ENCODE data around the gene STAMBP. TPM values are rescaled to one million over a fixed set of nuclear protein-coding genes. Genes with fewer than 3 reads are reported as not detected.

Gene STAMBP
- total and polyA plus RNA-seq, 2 of the 4 experiments (the other 2 are of a cell fraction), result 29.7 to 38.7 TPM

DNA sequence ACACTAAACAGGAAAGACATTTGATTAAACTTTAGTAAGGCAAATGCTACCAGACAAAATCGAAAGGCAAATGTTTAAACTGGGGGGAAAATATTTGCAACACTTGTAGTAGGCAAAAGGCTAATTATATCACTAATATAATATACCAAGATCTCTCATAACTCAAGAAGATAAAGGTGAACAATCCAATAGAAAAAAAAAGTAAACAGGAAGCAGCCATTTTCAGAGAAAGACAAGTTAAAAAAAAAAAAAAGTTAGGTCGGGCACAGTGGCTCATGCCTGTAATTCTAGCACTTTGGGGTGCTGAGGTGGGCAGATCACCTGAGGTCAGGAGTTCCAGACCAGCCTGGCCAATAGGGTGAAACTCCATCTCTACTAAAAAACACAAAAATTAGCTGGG is 59.6 kb downstream of the STAMBP start:
- Histone ChIP-seq H3K4me3 (ENCODE audit: insufficient read depth, low read depth, low read length) (no peak overlapping the region), H3K79me1 (ENCODE audit: low read depth in 1 of 2, low read length in 2 of 2) (peaks cover 7 to 25% of the 10 kb centered on the region in 2 experiments; a peak in 3 of 4 replicates), H3K14ac (replicated peaks; ENCODE audit: low read depth, low read length) (no peak overlapping the region), H3K27ac (ENCODE audit: insufficient read depth, low read length) (no peak overlapping the region), H3K23ac (ENCODE audit: low read depth, low read length) (no peak overlapping the region), H4K91ac (ENCODE audit: insufficient read depth, low read depth, low read length) (no peak overlapping the region), H2BK20ac (ENCODE audit: low read depth, low read length) (no peak overlapping the region), H3K9ac (ENCODE audit: low read depth, low read length) (no peak overlapping the region), H3K4ac (ENCODE audit: low read depth, low read length) (no peak overlapping the region), H3K4me1 (ENCODE audit: control insufficient read depth, insufficient read depth, low read length) (peaks cover 17% of the 10 kb centered on the region), H4K5ac (ENCODE audit: low read depth, low read length) (no peak overlapping the region), H3K27me3 (ENCODE audit: control insufficient read depth, insufficient read depth, low read length) (no peaks in the 10 kb centered on the region), H3K4me2 (ENCODE audit: low read depth, low read length) (no peak overlapping the region), H2AK5ac (ENCODE audit: low read depth, low read length) (no peak overlapping the region), H2BK5ac (ENCODE audit: low read depth, low read length, poor library complexity, severe bottlenecking) (no peak overlapping the region), H4K8ac (ENCODE audit: low read depth in 2 of 2, low read length in 2 of 2) (no peak overlapping the region), H4K20me1 (ENCODE audit: insufficient read depth, low read length) (0 out of 2 replicates have a peak, but pooled peaks cover under 1% of the 10 kb centered on the region), H2AK9ac (replicated peaks; ENCODE audit: low read depth, low read length, poor library complexity) (no peak overlapping the region), H3K56ac (ENCODE audit: extremely low read depth, insufficient read depth, low read length) (no peak overlapping the region), H2BK120ac (ENCODE audit: low read depth, low read length) (no peak overlapping the region), H3K9me1 (ENCODE audit: insufficient read depth, low read length) (peaks cover 19% of the 10 kb centered on the region), H2AFZ (replicated peaks; ENCODE audit: low read length, poor library complexity) (no peak overlapping the region), H3K9me3 (ENCODE audit: control insufficient read depth, insufficient read depth, low read length) (no peaks in the 10 kb centered on the region), H2BK15ac (ENCODE audit: low read depth, low read length) (no peak overlapping the region), H3K18ac (ENCODE audit: low read depth, low read length) (no peak overlapping the region), H3K36me3 (ENCODE audit: control insufficient read depth, insufficient read depth, low read length) (no peaks in the 10 kb centered on the region)
- whole genome bisulfite sequencing, 2 experiments (ENCODE audit: extremely low coverage in 2 of 2, insufficient read length in 1 of 2), result no CpG with 5 or more reads among the region's 2 CpGs
- POLR2A ChIA-PET (ENCODE audit: unreplicated experiment), result no interaction called here
- TF ChIP-seq SMC3 (IDR thresholded peaks at IDR 0.05; ENCODE audit: low read depth, low read length) (no peak), RFX5 (IDR thresholded peaks at IDR 0.05; ENCODE audit: low read depth, low read length) (no peak), MXI1 (IDR thresholded peaks at IDR 0.05; ENCODE audit: borderline replicate concordance, low read depth, low read length) (no peak), MAFK (IDR thresholded peaks at IDR 0.05; ENCODE audit: low read depth, low read length) (no peak)
- TF ChIP-seq, protein P1, sequence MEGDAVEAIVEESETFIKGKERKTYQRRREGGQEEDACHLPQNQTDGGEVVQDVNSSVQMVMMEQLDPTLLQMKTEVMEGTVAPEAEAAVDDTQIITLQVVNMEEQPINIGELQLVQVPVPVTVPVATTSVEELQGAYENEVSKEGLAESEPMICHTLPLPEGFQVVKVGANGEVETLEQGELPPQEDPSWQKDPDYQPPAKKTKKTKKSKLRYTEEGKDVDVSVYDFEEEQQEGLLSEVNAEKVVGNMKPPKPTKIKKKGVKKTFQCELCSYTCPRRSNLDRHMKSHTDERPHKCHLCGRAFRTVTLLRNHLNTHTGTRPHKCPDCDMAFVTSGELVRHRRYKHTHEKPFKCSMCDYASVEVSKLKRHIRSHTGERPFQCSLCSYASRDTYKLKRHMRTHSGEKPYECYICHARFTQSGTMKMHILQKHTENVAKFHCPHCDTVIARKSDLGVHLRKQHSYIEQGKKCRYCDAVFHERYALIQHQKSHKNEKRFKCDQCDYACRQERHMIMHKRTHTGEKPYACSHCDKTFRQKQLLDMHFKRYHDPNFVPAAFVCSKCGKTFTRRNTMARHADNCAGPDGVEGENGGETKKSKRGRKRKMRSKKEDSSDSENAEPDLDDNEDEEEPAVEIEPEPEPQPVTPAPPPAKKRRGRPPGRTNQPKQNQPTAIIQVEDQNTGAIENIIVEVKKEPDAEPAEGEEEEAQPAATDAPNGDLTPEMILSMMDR (conservative IDR thresholded peaks at IDR 0.05; ENCODE audit: low read depth, low read length), result no peak
- dilution Hi-C loops (cut with HindIII; ENCODE audit: low sequenced_read_pairs, unreplicated experiment), result no loop called here
- DNase-seq (no peak), ATAC-seq (ENCODE audit: low read depth) (no peak)
- intact Hi-C loops (cut with micrococcal nuclease), result no loop called here
- in situ Hi-C loops (cut with MboI; ENCODE audit: low sequenced_read_pairs), result no loop called here
- BruUV-seq (replicated peaks), result no TSS peak
- CTCF ChIA-PET, result no interaction called here

Measured in IMR-90 (cell line).